SK-N-SH (cell line): ENCODE data around the gene OR3A2. TPM values are rescaled to one million over a fixed set of nuclear protein-coding genes. Genes with fewer than 3 reads are reported as not detected.

ENCODE experiments used
- CTCF ChIA-PET: fragments of 300-600, 350-600 bp; formaldehyde crosslinking; extraction: SDS; loops from one replicate; lab custom pipeline; 2021; lab: Yijun Ruan, JAX
- POLR2A ChIA-PET: fragments of 350-600 bp; sonication (Branson Sonifier 250); formaldehyde crosslinking; extraction: SDS; loops from one replicate; lab custom pipeline; 2020; ENCODE audit warnings: antibody characterized with exemption, inconsistent platforms; lab: Yijun Ruan, JAX
- DNase-seq: peaks from one replicate; pipeline ENCODE4 v3.0.0; 2012
- H2AFZ ChIP-seq: fragments of 200-600 bp; sonication (generic); 2 replicates; pipeline ENCODE4 v1.8.1; 2016; ENCODE audit warnings: antibody characterized with exemption, mild to moderate bottlenecking, low read depth
- H3F3A ChIP-seq: fragments of 200-600 bp; sonication (generic); replicated peaks from 2 replicates; pipeline ENCODE3; 2016; ENCODE audit warnings: antibody characterized with exemption, mild to moderate bottlenecking; ENCODE audit not compliant: insufficient read depth
- H3K27ac ChIP-seq, 2 experiments: fragments of 200-500 bp in 1 of 2; fragments of 200-600 bp in 1 of 2; sonication (Bioruptor generic) in 1 of 2; sonication (generic), shearing (Covaris generic) in 1 of 2; 2 replicates each; pipeline versions ENCODE4 v1.5.1 to v1.6.1; 2014 to 2016; ENCODE audit warnings: low read depth in 2 of 2, inconsistent platforms in 1 of 2, low read length in 1 of 2, mild to moderate bottlenecking in 1 of 2, mixed read lengths in 1 of 2
- H3K27me3 ChIP-seq: fragments of 200-600 bp; sonication (generic), shearing (Covaris generic); 2 replicates; pipeline ENCODE4 v1.6.1; 2016; ENCODE audit warnings: mixed run types; ENCODE audit not compliant: insufficient read depth
- H3K36me3 ChIP-seq, 2 experiments: fragments of 200-500 bp in 1 of 2; fragments of 200-600 bp in 1 of 2; sonication (Bioruptor generic) in 1 of 2; sonication (generic) in 1 of 2; replicated peaks in 1 of 2; 2 replicates each; pipeline versions ENCODE3 to v1.5.1; 2014 to 2016; ENCODE audit warnings: low read length in 1 of 2, mild to moderate bottlenecking in 1 of 2; ENCODE audit not compliant: insufficient read depth in 2 of 2, control insufficient read depth in 1 of 2
- H3K4me1 ChIP-seq, 2 experiments: fragments of 200-500 bp in 1 of 2; fragments of 200-600 bp in 1 of 2; sonication (Bioruptor generic) in 1 of 2; sonication (generic), shearing (Covaris generic) in 1 of 2; 2 replicates each; pipeline versions ENCODE4 v1.5.1 to v1.6.1; 2014 to 2016; ENCODE audit warnings: low read depth in 1 of 2, low read length in 1 of 2, mixed run types in 1 of 2; ENCODE audit not compliant: insufficient read depth in 2 of 2, control insufficient read depth in 1 of 2
- H3K4me2 ChIP-seq: fragments of 200-600 bp; sonication (generic), shearing (Covaris generic); 2 replicates; pipeline ENCODE4 v1.6.1; 2017; ENCODE audit warnings: mixed run types
- H3K4me3 ChIP-seq, 2 experiments: fragments of 200-500 bp in 1 of 2; fragments of 200-600 bp in 1 of 2; sonication (Bioruptor generic) in 1 of 2; sonication (generic), shearing (Covaris generic) in 1 of 2; 2 replicates each; pipeline versions ENCODE4 v1.5.1 to v1.8.1; 2014 to 2016; ENCODE audit warnings: low read depth in 2 of 2, inconsistent platforms in 1 of 2, low read length in 1 of 2, mild to moderate bottlenecking in 1 of 2, mixed read lengths in 1 of 2, moderate library complexity in 1 of 2
- H3K79me2 ChIP-seq: fragments of 200-600 bp; sonication (generic); 2 replicates; pipeline ENCODE4 v1.8.1; 2017; ENCODE audit warnings: mild to moderate bottlenecking; ENCODE audit not compliant: insufficient read depth
- H3K9ac ChIP-seq: fragments of 200-600 bp; sonication (generic); 2 replicates; pipeline ENCODE4 v1.6.1; 2017; ENCODE audit warnings: mixed run types
- H3K9me2 ChIP-seq: fragments of 200-600 bp; sonication (generic); 2 replicates; pipeline ENCODE4 v1.6.1; 2017; ENCODE audit warnings: mixed run types
- H3K9me3 ChIP-seq: fragments of 200-600 bp; sonication (generic); 2 replicates; pipeline ENCODE4 v1.6.1; 2017; ENCODE audit warnings: mixed run types, mild to moderate bottlenecking, moderate library complexity
- H4K20me1 ChIP-seq: fragments of 200-600 bp; sonication (generic); 2 replicates; pipeline ENCODE4 v1.6.1; 2017; ENCODE audit warnings: mild to moderate bottlenecking, mixed run types; ENCODE audit not compliant: insufficient read depth
- CTCF ChIP-seq: fragments of 200-600 bp; sonication (generic); IDR thresholded peaks from 2 replicates; pipeline ENCODE4 v1.6.1; 2017; ENCODE audit warnings: antibody characterized with exemption, mild to moderate bottlenecking, moderate library complexity
- FOSL2 ChIP-seq: IDR thresholded peaks from 2 replicates; pipeline ENCODE4 v1.4.0; 2012; ENCODE audit warnings: low read depth, mild to moderate bottlenecking, moderate library complexity, borderline replicate concordance
- FOXJ3 ChIP-seq: sonication (generic); formaldehyde crosslinking; IDR thresholded peaks from 2 replicates; pipeline ENCODE4 v1.5.1; 2020; ENCODE audit warnings: mild to moderate bottlenecking, missing genetic modification reagents
- IRF3 ChIP-seq: fragments of 150-350 bp; IDR thresholded peaks from 2 replicates; pipeline ENCODE4 v1.6.1; 2016; ENCODE audit warnings: mild to moderate bottlenecking, low read depth, low read length
- JUND ChIP-seq: IDR thresholded peaks from 2 replicates; pipeline ENCODE4 v1.4.0; 2012
- NRF1 ChIP-seq: IDR thresholded peaks from 2 replicates; pipeline ENCODE4 v1.6.1; 2012; ENCODE audit warnings: low read depth, mild to moderate bottlenecking, low read length
- POLR2AphosphoS5 ChIP-seq: IDR thresholded peaks from 2 replicates; pipeline ENCODE4 v1.6.1; 2012; ENCODE audit warnings: low read depth, low read length
- RCOR1 ChIP-seq: fragments of 150-350 bp; IDR thresholded peaks from 2 replicates; pipeline ENCODE4 v1.6.1; 2017; ENCODE audit warnings: antibody characterized with exemption, low read length
- RFX5 ChIP-seq: IDR thresholded peaks from 2 replicates; pipeline ENCODE4 v1.6.1; 2012; ENCODE audit warnings: mild to moderate bottlenecking, improper control_type of control experiment, low read length
- SIN3A ChIP-seq: IDR thresholded peaks from 2 replicates; pipeline ENCODE4 v1.6.1; 2012; ENCODE audit warnings: low read depth, mild to moderate bottlenecking, low read length, moderate library complexity, borderline replicate concordance
- TCF12 ChIP-seq: IDR thresholded peaks from 2 replicates; pipeline ENCODE4 v1.4.0; 2012
- TEAD4 ChIP-seq: IDR thresholded peaks from 2 replicates; pipeline ENCODE4 v1.4.0; 2012; ENCODE audit warnings: mild to moderate bottlenecking, borderline replicate concordance; ENCODE audit not compliant: insufficient read depth
- YY1 ChIP-seq: IDR thresholded peaks from 2 replicates; pipeline ENCODE4 v1.4.0; 2012; ENCODE audit warnings: low read depth, mild to moderate bottlenecking
- WGBS: methylation state at CpG from one replicate; pipeline ENCODE4 v1.1.6; 2017; ENCODE audit warnings: low lambda C conversion rate; 5-methylcytosine and 5-hydroxymethylcytosine counted together
- polyA plus RNA-seq, 3 experiments: library from polyadenylated mRNA; depleted of rRNA; stranded (reverse); fragments of >200 nt; gene quantifications; 2 replicates each; pipeline ENCODE4 v1.2.3, GENCODE V29; 2012
- TF ChIP-seq, protein P1 (sequence below): IDR thresholded peaks from 2 replicates; pipeline ENCODE4 v1.4.0; 2012; ENCODE audit warnings: low read depth, borderline replicate concordance
- TF ChIP-seq, protein P2 (sequence below): IDR thresholded peaks from 2 replicates; pipeline ENCODE4 v1.4.0; 2012; ENCODE audit warnings: low read depth, borderline replicate concordance

Gene OR3A2
- polyA plus RNA-seq, 1 of the 3 experiments (the other 2 are of a cell fraction) = not detected

DNA sequence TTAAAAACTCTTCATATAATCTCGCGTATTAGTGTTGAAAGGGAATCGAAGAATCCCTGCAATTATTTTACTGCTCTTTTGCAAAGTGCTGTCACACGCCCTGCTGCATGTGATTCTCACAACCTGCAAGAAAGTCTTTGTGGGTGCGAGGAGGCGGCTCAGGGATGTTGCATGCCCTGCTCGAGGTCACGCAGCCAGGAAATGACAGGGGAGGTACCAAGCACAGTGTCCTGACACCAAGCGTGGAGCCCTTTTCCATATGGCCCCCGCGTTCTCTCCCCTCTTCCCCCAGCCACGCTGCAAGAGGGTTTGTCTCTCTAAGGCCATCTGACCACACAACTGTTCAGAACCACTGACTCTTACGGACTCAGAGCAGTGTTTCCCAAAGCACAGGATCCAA, 125.5 kb downstream of the OR3A2 start:
- no peaks in the 10 kb centered on the region for H3K9me2 ChIP-seq
- H3K9ac ChIP-seq = no peak overlapping the region
- no peak overlapping the region for H3K27ac ChIP-seq
- peaks cover 4% of the 10 kb centered on the region; the same call in 1 of the 2 replicates for H3K27me3 ChIP-seq
- no peak overlapping the region for H2AFZ ChIP-seq
- H3K4me3 ChIP-seq = no peak overlapping the region
- H3K79me2 ChIP-seq = no peaks in the 10 kb centered on the region
- no peaks in the 10 kb centered on the region for H3K9me3 ChIP-seq
- ChIA-PET POLR2A (no interaction called here), CTCF (no interaction called here)
- DNase-seq = no peak
- H3F3A ChIP-seq = no peaks in the 10 kb centered on the region
- TF ChIP-seq YY1 (no peak), CTCF (no peak), TEAD4 (no peak), SIN3A (no peak), POLR2AphosphoS5 (no peak), FOSL2 (no peak), IRF3 (no peak), NRF1 (no peak), RCOR1 (no peak)
- TF ChIP-seq, protein P1, sequence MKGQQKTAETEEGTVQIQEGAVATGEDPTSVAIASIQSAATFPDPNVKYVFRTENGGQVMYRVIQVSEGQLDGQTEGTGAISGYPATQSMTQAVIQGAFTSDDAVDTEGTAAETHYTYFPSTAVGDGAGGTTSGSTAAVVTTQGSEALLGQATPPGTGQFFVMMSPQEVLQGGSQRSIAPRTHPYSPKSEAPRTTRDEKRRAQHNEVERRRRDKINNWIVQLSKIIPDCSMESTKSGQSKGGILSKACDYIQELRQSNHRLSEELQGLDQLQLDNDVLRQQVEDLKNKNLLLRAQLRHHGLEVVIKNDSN = no peak
- TF ChIP-seq, protein P2, sequence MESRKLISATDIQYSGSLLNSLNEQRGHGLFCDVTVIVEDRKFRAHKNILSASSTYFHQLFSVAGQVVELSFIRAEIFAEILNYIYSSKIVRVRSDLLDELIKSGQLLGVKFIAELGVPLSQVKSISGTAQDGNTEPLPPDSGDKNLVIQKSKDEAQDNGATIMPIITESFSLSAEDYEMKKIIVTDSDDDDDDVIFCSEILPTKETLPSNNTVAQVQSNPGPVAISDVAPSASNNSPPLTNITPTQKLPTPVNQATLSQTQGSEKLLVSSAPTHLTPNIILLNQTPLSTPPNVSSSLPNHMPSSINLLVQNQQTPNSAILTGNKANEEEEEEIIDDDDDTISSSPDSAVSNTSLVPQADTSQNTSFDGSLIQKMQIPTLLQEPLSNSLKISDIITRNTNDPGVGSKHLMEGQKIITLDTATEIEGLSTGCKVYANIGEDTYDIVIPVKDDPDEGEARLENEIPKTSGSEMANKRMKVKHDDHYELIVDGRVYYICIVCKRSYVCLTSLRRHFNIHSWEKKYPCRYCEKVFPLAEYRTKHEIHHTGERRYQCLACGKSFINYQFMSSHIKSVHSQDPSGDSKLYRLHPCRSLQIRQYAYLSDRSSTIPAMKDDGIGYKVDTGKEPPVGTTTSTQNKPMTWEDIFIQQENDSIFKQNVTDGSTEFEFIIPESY = no peak
- 14% methylated on average over 12 of the region's 13 CpGs for WGBS
- no peaks in the 10 kb centered on the region for H3K36me3 ChIP-seq
- H3K4me1 ChIP-seq = no peaks in the 10 kb centered on the region
- H4K20me1 ChIP-seq = no peaks in the 10 kb centered on the region
- H3K4me2 ChIP-seq = no peak overlapping the region

DNA sequence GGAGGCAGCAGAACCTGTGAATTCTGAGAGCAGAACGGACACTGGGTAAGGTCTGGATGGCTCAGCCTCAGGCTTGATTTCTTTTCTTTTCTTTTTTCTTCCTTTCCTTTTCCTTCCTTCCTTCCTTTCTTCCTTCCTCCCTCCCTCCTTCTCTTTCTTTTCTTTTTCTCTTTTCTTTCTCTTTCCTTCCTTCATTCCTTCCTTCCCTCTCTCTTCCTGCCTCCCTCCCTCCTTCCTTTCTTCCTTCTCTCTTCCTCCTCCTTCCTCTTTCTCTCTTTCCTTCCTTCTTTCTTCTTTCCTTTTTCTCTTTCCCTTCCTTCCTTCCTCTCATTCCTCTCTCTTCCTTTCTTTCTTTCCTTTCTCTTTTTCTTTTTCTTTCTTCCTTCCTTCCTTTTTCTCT, 125.9 kb downstream of the OR3A2 start:
- H3K9me2 ChIP-seq = no peaks in the 10 kb centered on the region
- H2AFZ ChIP-seq = no peak overlapping the region
- no peak overlapping the region for H3K4me3 ChIP-seq
- TF ChIP-seq JUND (no peak), FOSL2 (no peak), RFX5 (no peak), FOXJ3 (no peak), TCF12 (no peak)
- TF ChIP-seq, all 33 proteins: peak for 0
- no peak overlapping the region for H3K4me2 ChIP-seq
- H4K20me1 ChIP-seq = no peaks in the 10 kb centered on the region
- WGBS = 4% methylated on average over 1 of the region's 1 CpG
- ChIA-PET CTCF (no interaction called here), POLR2A (no interaction called here)
- DNase-seq = no peak
- no peaks in the 10 kb centered on the region for H3F3A ChIP-seq
- H3K79me2 ChIP-seq = no peaks in the 10 kb centered on the region
- H3K9ac ChIP-seq = no peak overlapping the region
- H3K36me3 ChIP-seq = no peaks in the 10 kb centered on the region
- H3K9me3 ChIP-seq = no peaks in the 10 kb centered on the region
- H3K27me3 ChIP-seq = peaks cover 4% of the 10 kb centered on the region; the same call in 1 of the 2 replicates
- H3K27ac ChIP-seq = no peak overlapping the region
- no peaks in the 10 kb centered on the region for H3K4me1 ChIP-seq
